H1 (cell line): ENCODE measurements around the gene ATOH8. TPM values are rescaled to one million over a fixed set of nuclear protein-coding genes. Genes with fewer than 3 reads are reported as not detected.

Experiments
- CBX8 ChIP-seq: fragments of 300-800, 300-1000 bp; sonication (generic); IDR thresholded peaks from 2 replicates; pipeline ENCODE4 v1.7.1; 2016; ENCODE audit warnings: low read depth, low read length, borderline replicate concordance
- CHD7 ChIP-seq: fragments of 300-600 bp; sonication (generic); IDR thresholded peaks from 2 replicates; pipeline ENCODE4 v1.7.1; 2012; ENCODE audit warnings: low read length, moderate library complexity, mild to moderate bottlenecking, inconsistent platforms; ENCODE audit not compliant: insufficient replicate concordance
- CTBP2 ChIP-seq: IDR thresholded peaks from 2 replicates; pipeline ENCODE4 v1.7.0; 2011; ENCODE audit warnings: borderline replicate concordance, mild to moderate bottlenecking, moderate library complexity, mixed read lengths, low read length; ENCODE audit not compliant: insufficient read depth, insufficient read length
- FOSL1 ChIP-seq: IDR thresholded peaks from 2 replicates; pipeline ENCODE4 v1.6.1; 2011; ENCODE audit warnings: mild to moderate bottlenecking, low read depth, low read length, moderate library complexity; ENCODE audit not compliant: insufficient read depth
- KDM4A ChIP-seq: IDR thresholded peaks from one replicate; pipeline ENCODE4 v1.7.1; 2012; ENCODE audit warnings: low read depth, mild to moderate bottlenecking, moderate library complexity, low read length, inconsistent platforms; ENCODE audit not compliant: severe bottlenecking
- SIN3A ChIP-seq, 2 experiments: IDR thresholded peaks in 1 of 2; conservative IDR thresholded peaks in 1 of 2; 2 replicates each; pipeline ENCODE4 v1.6.1; 2011 to 2012; ENCODE audit warnings: low read length in 2 of 2, improper control_type of control experiment in 1 of 2, low read depth in 1 of 2, mild to moderate bottlenecking in 1 of 2
- SRF ChIP-seq: IDR thresholded peaks from 2 replicates; pipeline ENCODE4 v1.6.1; 2011; ENCODE audit warnings: mild to moderate bottlenecking, low read depth, low read length, moderate library complexity
- polyA plus RNA-seq, 7 experiments: library from polyadenylated mRNA; depleted of rRNA in 3 of 7; stranded (reverse) in 5 of 7; unstranded in 2 of 7; fragments of >200 nt in 5 of 7; fragments of 200-250 nt in 2 of 7; gene quantifications; 1 replicate in 5 of 7; 2 replicates in 1 of 7; 4 replicates in 1 of 7; pipeline versions ENCODE4 v1.2.1 to v1.2.3, GENCODE V29; 2011 to 2013; ENCODE audit warnings: missing spikeins in 2 of 7, mixed read lengths in 2 of 7
- total RNA-seq: library from RNA; stranded (reverse); fragmentation: NEBNext Ultra II Directional; extraction: Animal tissue kit (Norgen Biotek cat#: 25700); gene quantifications from 2 replicates; pipeline ENCODE4 v1.2.1, GENCODE V29; 2021

The ATOH8 gene
- total and polyA plus RNA-seq, 2 of the 8 experiments (the other 6 are each of a cell fraction or from before 2014, with no cell fraction given): 0.50 to 0.53 TPM

- no peak for TF ChIP-seq CHD7
- TF ChIP-seq CTBP2: no peak
- no peak for TF ChIP-seq CBX8
- TF ChIP-seq SRF: no peak
- TF ChIP-seq KDM4A: no peak
- TF ChIP-seq FOSL1: no peak
- TF ChIP-seq SIN3A (conservative IDR thresholded peaks at IDR 0.05 in 1 of 2, IDR thresholded peaks at IDR 0.05 in 1 of 2; ENCODE audit: low read depth in 1 of 2, low read length in 2 of 2): no peak
Measured at GRCh38 chr2:85780316-85781012, 26.7 kb downstream of the ATOH8 start (continued).
